Esophagus squamous epithelium (tissue), 4 donors: ENCODE data around the gene PPP3CA.

ENCODE experiments used
- POLR2A ChIP-seq, 4 donors: fragments of 450-650 bp; IDR thresholded peaks; one replicate each; pipeline ENCODE4 v1.6.1; 2017; ENCODE audit warnings: antibody characterized with exemption in 4 of 4, mild to moderate bottlenecking in 4 of 4, moderate library complexity in 3 of 4
- TF ChIP-seq, protein P1 (sequence below), 6 experiments: fragments of 450-650 bp in 4 of 6; fragments of 200-600 bp in 2 of 6; sonication (generic) in 2 of 6; IDR thresholded peaks; one replicate each; pipeline ENCODE4 v1.5.1; 2016 to 2019; ENCODE audit warnings: antibody characterized with exemption in 6 of 6, mild to moderate bottlenecking in 4 of 6, moderate library complexity in 4 of 6

DNA sequence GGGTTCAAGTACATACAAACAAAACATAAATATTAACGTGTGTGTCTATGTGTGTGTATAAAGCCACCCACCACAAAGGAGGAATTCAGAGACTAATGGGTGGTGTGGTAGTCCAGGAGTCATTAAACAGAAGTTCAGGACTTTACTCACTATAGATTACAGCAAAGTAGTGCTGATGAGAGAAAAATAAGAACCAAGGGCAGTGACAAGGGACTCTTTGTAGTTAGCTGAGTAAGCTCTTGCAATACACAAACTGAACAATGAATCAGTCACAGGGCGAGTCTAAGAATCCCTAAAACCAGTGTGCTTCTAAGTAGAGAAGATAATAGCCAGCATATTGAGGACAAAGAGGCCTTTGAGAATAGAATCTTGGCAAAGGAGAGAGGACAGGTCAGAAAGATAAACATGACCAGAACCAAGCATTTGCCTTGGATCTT, 232.4 kb downstream of the PPP3CA start:
- TF ChIP-seq, protein P1, sequence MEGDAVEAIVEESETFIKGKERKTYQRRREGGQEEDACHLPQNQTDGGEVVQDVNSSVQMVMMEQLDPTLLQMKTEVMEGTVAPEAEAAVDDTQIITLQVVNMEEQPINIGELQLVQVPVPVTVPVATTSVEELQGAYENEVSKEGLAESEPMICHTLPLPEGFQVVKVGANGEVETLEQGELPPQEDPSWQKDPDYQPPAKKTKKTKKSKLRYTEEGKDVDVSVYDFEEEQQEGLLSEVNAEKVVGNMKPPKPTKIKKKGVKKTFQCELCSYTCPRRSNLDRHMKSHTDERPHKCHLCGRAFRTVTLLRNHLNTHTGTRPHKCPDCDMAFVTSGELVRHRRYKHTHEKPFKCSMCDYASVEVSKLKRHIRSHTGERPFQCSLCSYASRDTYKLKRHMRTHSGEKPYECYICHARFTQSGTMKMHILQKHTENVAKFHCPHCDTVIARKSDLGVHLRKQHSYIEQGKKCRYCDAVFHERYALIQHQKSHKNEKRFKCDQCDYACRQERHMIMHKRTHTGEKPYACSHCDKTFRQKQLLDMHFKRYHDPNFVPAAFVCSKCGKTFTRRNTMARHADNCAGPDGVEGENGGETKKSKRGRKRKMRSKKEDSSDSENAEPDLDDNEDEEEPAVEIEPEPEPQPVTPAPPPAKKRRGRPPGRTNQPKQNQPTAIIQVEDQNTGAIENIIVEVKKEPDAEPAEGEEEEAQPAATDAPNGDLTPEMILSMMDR (IDR thresholded peaks at IDR 0.05): no peak
- TF ChIP-seq POLR2A (IDR thresholded peaks at IDR 0.05): no peak
